ENCODE results near the gene GNA15. TPM values are rescaled to one million over a fixed set of nuclear protein-coding genes. Genes with fewer than 3 reads are reported as not detected.

GNA15 gene
- total and polyA plus RNA-seq, 2 donors (not counting 1 experiment from before 2014, with no cell fraction given): not detected

DNA sequence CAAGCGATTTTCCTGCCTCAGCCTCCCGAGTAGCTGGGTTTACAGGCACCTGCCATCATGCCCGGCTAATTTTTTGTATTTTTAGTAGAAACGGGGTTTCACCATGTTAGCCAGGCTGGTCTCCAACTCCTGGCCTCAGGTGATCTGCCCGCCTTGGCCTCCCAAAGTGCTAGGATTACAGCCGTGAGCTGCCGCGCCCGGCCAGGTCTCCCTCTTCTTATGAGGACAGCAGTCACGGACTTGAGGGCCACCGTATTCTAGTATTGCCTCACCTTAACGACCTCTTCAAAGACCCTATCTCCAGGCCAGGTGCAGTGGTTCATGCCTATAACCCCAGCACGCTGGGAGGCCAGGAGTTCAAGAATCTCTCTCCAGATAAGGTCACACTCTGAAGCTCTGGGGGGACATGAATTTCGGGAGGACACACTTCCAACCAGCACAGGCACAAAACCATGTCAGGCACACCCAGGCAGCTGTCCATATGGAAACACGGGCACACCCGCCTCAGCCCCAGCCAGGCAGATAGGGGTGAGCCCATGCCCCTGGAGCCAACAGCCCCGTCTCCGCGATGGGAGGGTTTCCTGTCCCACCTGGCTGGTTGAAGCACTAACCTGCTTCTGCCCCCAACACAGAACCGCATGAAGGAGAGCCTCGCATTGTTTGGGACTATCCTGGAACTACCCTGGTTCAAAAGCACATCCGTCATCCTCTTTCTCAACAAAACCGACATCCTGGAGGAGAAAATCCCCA, 21.4 kb downstream of the GNA15 start:
- no peak overlapping the region for H3K9ac ChIP-seq (ENCODE audit: insufficient read depth, low read length)

DNA sequence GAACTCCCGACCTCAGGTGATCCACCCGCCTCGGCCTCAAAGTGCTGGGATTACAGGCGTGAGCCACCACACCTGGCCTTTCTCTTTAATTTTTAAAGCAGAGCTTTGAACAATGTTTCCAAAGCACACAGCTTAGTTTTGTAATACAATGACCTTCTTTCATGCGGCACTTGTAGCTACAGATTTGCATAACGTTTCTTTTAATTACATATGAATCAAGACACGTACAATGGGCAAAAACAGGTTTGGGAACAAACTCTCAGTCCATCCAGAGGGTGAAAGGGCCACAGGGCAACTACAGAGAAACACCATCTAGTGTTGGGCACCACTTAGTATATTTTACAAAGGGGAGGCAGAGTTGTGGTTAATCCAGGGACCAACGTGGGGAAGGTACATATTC, 23.7 kb downstream of the GNA15 start:
- no peaks in the 10 kb centered on the region for H3K79me2 ChIP-seq (ENCODE audit: control insufficient read depth, insufficient read depth, low read length)
- H3K27ac ChIP-seq (ENCODE audit: insufficient read depth, low read length): no peak overlapping the region
- no peaks in the 10 kb centered on the region for H3K27me3 ChIP-seq (ENCODE audit: control insufficient read depth, insufficient read depth, low read length)
- H4K20me1 ChIP-seq (ENCODE audit: control insufficient read depth, extremely low read depth, insufficient read depth, low read length): no peaks in the 10 kb centered on the region
- no peak overlapping the region for H2AFZ ChIP-seq (ENCODE audit: low read length)
- no peaks in the 10 kb centered on the region for H3K9me3 ChIP-seq (ENCODE audit: control insufficient read depth, insufficient read depth, low read depth, low read length)
- H3K4me3 ChIP-seq (replicated peaks in 1 of 4; ENCODE audit: control extremely low read depth in 1 of 4, insufficient read depth in 1 of 4, low read depth in 3 of 4, low read length in 4 of 4): no peak overlapping the region
- H3K4me1 ChIP-seq (ENCODE audit: control insufficient read depth, extremely low read depth, insufficient read depth, low read length): peaks cover 9% of the 10 kb centered on the region
- no peak for DNase-seq (ENCODE audit: low read depth in 2 of 2)
- no peak overlapping the region for H3K9ac ChIP-seq (ENCODE audit: insufficient read depth, low read length)
- H3K36me3 ChIP-seq (ENCODE audit: control insufficient read depth, insufficient read depth, low read length): no peaks in the 10 kb centered on the region
- no peak for TF ChIP-seq CTCF (conservative IDR thresholded peaks at IDR 0.05 in 1 of 2, IDR thresholded peaks at IDR 0.05 in 1 of 2; ENCODE audit: low read depth in 1 of 2, low read length in 2 of 2)
- TF ChIP-seq EZH2 (IDR thresholded peaks at IDR 0.05; ENCODE audit: low read length, missing control alignments): no peak
- no peak overlapping the region for H3K4me2 ChIP-seq (ENCODE audit: extremely low read depth, insufficient read depth, low read length)

More for the DNA sequence above, 21.4 kb downstream of the GNA15 start:
- DNase-seq (ENCODE audit: low read depth in 2 of 2): no peak
- H3K4me3 ChIP-seq (replicated peaks in 1 of 4; ENCODE audit: control extremely low read depth in 1 of 4, insufficient read depth in 1 of 4, low read depth in 3 of 4, low read length in 4 of 4): no peak overlapping the region
- no peaks in the 10 kb centered on the region for H3K9me3 ChIP-seq (ENCODE audit: control insufficient read depth, insufficient read depth, low read depth, low read length)
- peaks cover 9% of the 10 kb centered on the region for H3K4me1 ChIP-seq (ENCODE audit: control insufficient read depth, extremely low read depth, insufficient read depth, low read length)
- H3K27ac ChIP-seq (ENCODE audit: insufficient read depth, low read length): no peak overlapping the region
- TF ChIP-seq CTCF (conservative IDR thresholded peaks at IDR 0.05 in 1 of 2, IDR thresholded peaks at IDR 0.05 in 1 of 2; ENCODE audit: low read depth in 1 of 2, low read length in 2 of 2) (no peak), EZH2 (IDR thresholded peaks at IDR 0.05; ENCODE audit: low read length, missing control alignments) (no peak)
- H3K27me3 ChIP-seq (ENCODE audit: control insufficient read depth, insufficient read depth, low read length): no peaks in the 10 kb centered on the region
- no peaks in the 10 kb centered on the region for H3K36me3 ChIP-seq (ENCODE audit: control insufficient read depth, insufficient read depth, low read length)
- H3K79me2 ChIP-seq (ENCODE audit: control insufficient read depth, insufficient read depth, low read length): no peaks in the 10 kb centered on the region
- H2AFZ ChIP-seq (ENCODE audit: low read length): no peak overlapping the region
- H3K4me2 ChIP-seq (ENCODE audit: extremely low read depth, insufficient read depth, low read length): no peak overlapping the region
- H4K20me1 ChIP-seq (ENCODE audit: control insufficient read depth, extremely low read depth, insufficient read depth, low read length): no peaks in the 10 kb centered on the region

- Histone ChIP-seq H2AFZ (ENCODE audit: low read length) (no peak overlapping the region), H3K27ac (ENCODE audit: insufficient read depth, low read length) (no peak overlapping the region), H3K4me3 (replicated peaks in 1 of 4; ENCODE audit: control extremely low read depth in 1 of 4, insufficient read depth in 1 of 4, low read depth in 3 of 4, low read length in 4 of 4) (no peak overlapping the region), H3K9me3 (ENCODE audit: control insufficient read depth, insufficient read depth, low read depth, low read length) (no peaks in the 10 kb centered on the region), H3K4me1 (ENCODE audit: control insufficient read depth, extremely low read depth, insufficient read depth, low read length) (peaks cover 6% of the 10 kb centered on the region), H3K27me3 (ENCODE audit: control insufficient read depth, insufficient read depth, low read length) (no peaks in the 10 kb centered on the region), H3K79me2 (ENCODE audit: control insufficient read depth, insufficient read depth, low read length) (no peaks in the 10 kb centered on the region), H3K36me3 (ENCODE audit: control insufficient read depth, insufficient read depth, low read length) (no peaks in the 10 kb centered on the region), H3K9ac (ENCODE audit: insufficient read depth, low read length) (no peak overlapping the region), H4K20me1 (ENCODE audit: control insufficient read depth, extremely low read depth, insufficient read depth, low read length) (no peaks in the 10 kb centered on the region), H3K4me2 (ENCODE audit: extremely low read depth, insufficient read depth, low read length) (no peak overlapping the region)
- no peak for DNase-seq (ENCODE audit: low read depth in 2 of 2)
- TF ChIP-seq CTCF (conservative IDR thresholded peaks at IDR 0.05 in 1 of 2, IDR thresholded peaks at IDR 0.05 in 1 of 2; ENCODE audit: low read depth in 1 of 2, low read length in 2 of 2): no peak
- no peak for TF ChIP-seq EZH2 (IDR thresholded peaks at IDR 0.05; ENCODE audit: low read length, missing control alignments)
These were observed 24.4 kb downstream of the GNA15 start for GRCh38 chr19:3160219-3160618.
